ENCODE measurements around the gene LAMA5.
A peak's percentile ranks its signal among the peaks of the same experiment; 100 is the strongest.

DNA sequence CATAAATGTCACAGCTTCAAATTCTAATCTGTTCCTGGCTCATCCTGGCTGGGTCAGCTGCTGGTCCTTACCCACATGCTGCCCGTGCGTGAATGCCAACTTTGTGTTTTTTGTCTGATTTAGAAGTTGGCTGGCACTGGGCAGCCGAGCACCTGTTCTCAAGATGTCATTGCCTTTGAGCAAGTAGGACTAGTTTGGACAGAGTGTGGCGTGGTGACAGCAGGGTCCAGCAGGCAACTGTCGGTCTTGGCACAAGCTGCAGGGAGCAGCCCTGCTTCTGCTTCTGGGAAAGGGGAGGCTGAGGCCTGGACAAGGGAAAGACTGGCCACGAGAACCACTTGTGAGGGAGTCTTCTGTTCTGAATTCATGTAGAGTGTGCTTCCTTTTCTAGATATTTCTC lies 90.7 kb downstream of the LAMA5 start:
- TF ChIP-seq, protein P1, sequence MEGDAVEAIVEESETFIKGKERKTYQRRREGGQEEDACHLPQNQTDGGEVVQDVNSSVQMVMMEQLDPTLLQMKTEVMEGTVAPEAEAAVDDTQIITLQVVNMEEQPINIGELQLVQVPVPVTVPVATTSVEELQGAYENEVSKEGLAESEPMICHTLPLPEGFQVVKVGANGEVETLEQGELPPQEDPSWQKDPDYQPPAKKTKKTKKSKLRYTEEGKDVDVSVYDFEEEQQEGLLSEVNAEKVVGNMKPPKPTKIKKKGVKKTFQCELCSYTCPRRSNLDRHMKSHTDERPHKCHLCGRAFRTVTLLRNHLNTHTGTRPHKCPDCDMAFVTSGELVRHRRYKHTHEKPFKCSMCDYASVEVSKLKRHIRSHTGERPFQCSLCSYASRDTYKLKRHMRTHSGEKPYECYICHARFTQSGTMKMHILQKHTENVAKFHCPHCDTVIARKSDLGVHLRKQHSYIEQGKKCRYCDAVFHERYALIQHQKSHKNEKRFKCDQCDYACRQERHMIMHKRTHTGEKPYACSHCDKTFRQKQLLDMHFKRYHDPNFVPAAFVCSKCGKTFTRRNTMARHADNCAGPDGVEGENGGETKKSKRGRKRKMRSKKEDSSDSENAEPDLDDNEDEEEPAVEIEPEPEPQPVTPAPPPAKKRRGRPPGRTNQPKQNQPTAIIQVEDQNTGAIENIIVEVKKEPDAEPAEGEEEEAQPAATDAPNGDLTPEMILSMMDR (IDR thresholded peaks at IDR 0.05 in 4 of 5, conservative IDR thresholded peaks at IDR 0.05 in 1 of 5), result peak in 1 of 5 experiments; percentile 13
- TF ChIP-seq POLR2A (IDR thresholded peaks at IDR 0.05), result no peak

Data from gastrocnemius medialis (tissue), 4 donors.